Naive thymus-derived CD4-positive, alpha-beta T cell (primary cell): ENCODE data around the gene PTOV1. TPM values are rescaled to one million over a fixed set of nuclear protein-coding genes. Genes with fewer than 3 reads are reported as not detected.

Experiments
- ATAC-seq: fragments of 150-1000 bp; cut with Tn5 transposase; 2 replicates; pipeline ENCODE4 v1.10.0; 2021; ENCODE audit warnings: mild to moderate bottlenecking, moderate library complexity
- CTCF ChIA-PET: fragments of 350-600 bp; sonication (Branson Sonifier 250); formaldehyde crosslinking; loops from one replicate; lab custom pipeline; 2021; ENCODE audit warnings: antibody characterized with exemption; lab: Charles Lee
- POLR2A ChIA-PET: fragments of 350-600 bp; sonication (Branson Sonifier 250); formaldehyde crosslinking; loops from one replicate; lab custom pipeline; 2021; ENCODE audit warnings: antibody characterized with exemption, inconsistent platforms; lab: Charles Lee
- DNase-seq, 9 donors: peaks; one replicate each; pipeline versions ENCODE4 v3.0.0 to v3.0.0-alpha.2; 2020 to 2022; ENCODE audit warnings: mixed read lengths in 1 of 9
- H3K27ac ChIP-seq: one replicate; pipeline ENCODE4 v1.7.0; 2013; ENCODE audit warnings: mild to moderate bottlenecking, low read depth, low read length, moderate library complexity
- H3K27me3 ChIP-seq, 2 donors: one replicate each; pipeline ENCODE4 v1.7.0; 2013; ENCODE audit warnings: low read length in 2 of 2, mild to moderate bottlenecking in 2 of 2, moderate library complexity in 2 of 2; ENCODE audit not compliant: control insufficient read depth in 2 of 2, insufficient read depth in 2 of 2
- H3K36me3 ChIP-seq, 3 experiments: 1 replicate in 2 of 3; 2 replicates in 1 of 3; pipeline ENCODE4 v1.7.0; 2013; ENCODE audit warnings: low read length in 3 of 3, mild to moderate bottlenecking in 3 of 3, moderate library complexity in 1 of 3; ENCODE audit not compliant: insufficient read depth in 3 of 3, control insufficient read depth in 2 of 3
- H3K4me1 ChIP-seq, 2 donors: one replicate each; pipeline ENCODE4 v1.7.0; 2013; ENCODE audit warnings: low read length in 2 of 2, mild to moderate bottlenecking in 2 of 2, moderate library complexity in 1 of 2; ENCODE audit not compliant: control insufficient read depth in 2 of 2, insufficient read depth in 2 of 2
- H3K4me3 ChIP-seq: 2 replicates; pipeline ENCODE4 v1.7.0; 2013; ENCODE audit warnings: mild to moderate bottlenecking, low read length
- H3K9me3 ChIP-seq, 3 experiments: 1 replicate in 2 of 3; 2 replicates in 1 of 3; pipeline ENCODE4 v1.7.0; 2013; ENCODE audit warnings: low read length in 3 of 3; ENCODE audit not compliant: control insufficient read depth in 2 of 3
- H3K27ac Mint-ChIP-seq, 9 donors: one replicate each; pipeline ENCODE4 v1.8.0; 2020 to 2022; ENCODE audit warnings: mixed read lengths in 9 of 9, mild to moderate bottlenecking in 8 of 9, moderate library complexity in 5 of 9, inconsistent platforms in 2 of 9
- H3K27me3 Mint-ChIP-seq, 5 donors: one replicate each; pipeline ENCODE4 v1.8.0; 2021 to 2022; ENCODE audit warnings: mixed read lengths in 5 of 5, mild to moderate bottlenecking in 1 of 5
- H3K36me3 Mint-ChIP-seq, 5 donors: one replicate each; pipeline ENCODE4 v1.8.0; 2020 to 2022; ENCODE audit warnings: mixed read lengths in 5 of 5, mild to moderate bottlenecking in 3 of 5, inconsistent platforms in 1 of 5
- H3K4me1 Mint-ChIP-seq, 7 donors: one replicate each; pipeline ENCODE4 v1.8.0; 2020 to 2022; ENCODE audit warnings: mixed read lengths in 7 of 7, mild to moderate bottlenecking in 3 of 7, inconsistent platforms in 1 of 7
- H3K4me3 Mint-ChIP-seq, 10 donors: one replicate each; pipeline ENCODE4 v1.8.0; 2020 to 2022; ENCODE audit warnings: mild to moderate bottlenecking in 10 of 10, mixed read lengths in 10 of 10, moderate library complexity in 6 of 10, inconsistent platforms in 2 of 10
- H3K9me3 Mint-ChIP-seq, 11 donors: one replicate each; pipeline ENCODE4 v1.8.0; 2020 to 2022; ENCODE audit warnings: mixed read lengths in 11 of 11, mild to moderate bottlenecking in 4 of 11, inconsistent platforms in 1 of 11, moderate library complexity in 1 of 11
- intact Hi-C, 2 donors: fragments of 100-400 bp; cut with micrococcal nuclease; formaldehyde crosslinking; loops; one replicate each; pipeline ENCODE4 v1.15.1; 2023
- polyA plus RNA-seq, 2 donors: library from polyadenylated mRNA; unstranded; fragments of 300-500 nt; fragmentation: Illumina TruSeq; gene quantifications; one replicate each; pipeline ENCODE4 v1.2.3, GENCODE V29; 2021
- total RNA-seq, 6 experiments: library from RNA in 5 of 6; stranded (reverse) in 5 of 6; gene quantifications; 1 replicate in 5 of 6; 2 replicates in 1 of 6; pipeline ENCODE4 v1.2.3 and lab custom pipeline; 2021 to 2026

PTOV1 gene
- total and polyA plus RNA-seq, 7 experiments from 2014 or later = 49.0 to 170 (median 150) TPM

DNA sequence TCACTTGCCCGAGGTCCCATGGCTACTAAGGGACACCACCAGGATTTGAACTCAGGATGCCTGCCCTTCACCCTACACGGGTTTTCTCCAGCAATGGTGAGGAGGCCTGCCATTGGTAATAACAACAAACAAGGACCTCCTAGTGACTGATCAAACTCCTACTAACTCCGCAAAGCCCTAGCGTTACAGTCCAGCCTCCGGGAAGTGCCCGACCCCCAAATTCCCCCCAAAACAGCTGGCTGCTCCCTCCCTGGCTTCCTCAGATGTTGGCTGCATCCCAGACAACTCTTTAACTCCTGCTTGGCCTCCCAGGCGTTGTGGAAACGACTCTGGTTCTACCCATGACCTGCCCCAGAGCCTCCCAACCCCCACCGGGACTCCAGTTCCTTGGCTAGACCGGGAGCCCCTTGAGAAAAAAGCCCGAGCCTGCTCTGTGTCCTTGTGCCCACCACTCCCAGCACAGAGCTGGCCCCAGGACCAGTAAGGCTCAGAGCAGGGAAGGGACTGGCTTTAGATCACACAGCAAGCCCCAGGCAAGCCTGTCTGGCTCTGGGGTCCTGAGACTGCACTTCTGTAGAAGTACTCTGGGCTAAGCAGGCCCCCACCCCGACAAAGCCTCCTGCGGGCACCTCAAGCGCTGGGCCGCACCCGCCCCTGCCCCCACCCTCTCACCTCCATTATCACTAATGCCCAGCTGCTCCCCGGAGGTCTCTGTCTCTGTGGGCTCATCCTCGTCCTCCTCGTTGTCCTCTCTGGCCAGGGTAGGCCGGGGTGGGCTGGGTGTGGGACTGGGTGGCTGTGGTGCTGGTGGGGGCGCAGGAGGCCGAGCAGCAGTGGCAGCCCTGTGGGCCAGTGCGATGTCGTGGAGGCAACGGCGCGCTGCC lies 21.5 kb downstream of the PTOV1 start:
- CTCF ChIA-PET = no interaction called here
- Mint-ChIP-seq H3K36me3 (peaks cover 0 to 4% (median 0%) of the 10 kb centered on the region in 5 donors), H3K4me3 (peak overlapping the region in 5 of 10 donors; percentile 25 to 51 (median 42))

DNA sequence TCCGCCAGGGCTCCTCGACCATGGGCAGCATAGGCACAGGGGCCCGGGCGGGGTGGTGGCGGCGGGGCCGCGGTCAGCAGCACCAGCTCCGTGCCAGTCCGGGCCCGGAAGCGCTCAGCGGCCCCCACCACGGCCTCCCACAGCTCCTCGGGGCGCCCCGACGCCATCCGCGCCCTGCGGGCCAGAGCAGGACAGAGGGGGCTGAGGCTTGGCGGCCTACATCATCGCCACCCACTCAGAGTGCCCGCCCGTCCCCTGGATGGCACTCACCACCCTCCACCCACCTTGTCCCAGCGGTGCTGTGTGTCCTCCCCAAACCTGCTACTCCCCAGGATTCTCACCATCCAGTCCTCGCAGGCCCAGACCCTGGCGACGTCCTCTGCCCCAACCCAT lies 22.2 kb downstream of the PTOV1 start:
- no peak for DNase-seq
- Mint-ChIP-seq H3K27me3 (no peaks in the 10 kb centered on the region), H3K27ac (no peak overlapping the region), H3K36me3 (peaks cover 0 to 6% (median 0%) of the 10 kb centered on the region in 5 donors), H3K4me1 (peaks cover 22 to 42% (median 29%) of the 10 kb centered on the region in 7 donors), H3K4me3 (peak overlapping the region in 1 of 10 donors; percentile 21), H3K9me3 (peaks cover 0 to 1% (median 0%) of the 10 kb centered on the region in 11 donors)
- no peaks in the 10 kb centered on the region for H3K9me3 ChIP-seq
- intact Hi-C loops = loop anchor here (10.0 kb wide), 2 partner anchors 1148 to 1238 kb away; partner anchors contain the start of gene DBP (in 1 of the 2)
- H3K4me1 ChIP-seq = peaks cover 21 to 30% of the 10 kb centered on the region in 2 donors
- no peak for ATAC-seq
- POLR2A ChIA-PET = no interaction called here
- peaks cover 0 to 5% (median 0%) of the 10 kb centered on the region in 3 experiments for H3K36me3 ChIP-seq
- no peak overlapping the region for H3K27ac ChIP-seq
- H3K4me3 ChIP-seq = no peak overlapping the region
- H3K27me3 ChIP-seq = no peaks in the 10 kb centered on the region
- CTCF ChIA-PET = no interaction called here

More for the DNA sequence above, 21.5 kb downstream of the PTOV1 start:
- intact Hi-C loops = loop anchor here (10.0 kb wide), 2 partner anchors 1148 to 1238 kb away; partner anchors contain the start of gene DBP (in 1 of the 2)
- no peak overlapping the region for H3K27ac ChIP-seq
- no peaks in the 10 kb centered on the region for H3K9me3 ChIP-seq
- peaks cover 23 to 43% (median 30%) of the 10 kb centered on the region in 7 donors for H3K4me1 Mint-ChIP-seq
- H3K36me3 ChIP-seq = peaks cover 0 to 5% (median 0%) of the 10 kb centered on the region in 3 experiments
- POLR2A ChIA-PET = no interaction called here
- H3K27me3 ChIP-seq = no peaks in the 10 kb centered on the region
- H3K27ac Mint-ChIP-seq = peak overlapping the region in 3 of 9 donors; percentile 21 to 74 (median 51)
- H3K9me3 Mint-ChIP-seq = peaks cover 0 to 3% (median 0%) of the 10 kb centered on the region in 11 donors
- no peaks in the 10 kb centered on the region for H3K27me3 Mint-ChIP-seq
- H3K4me3 ChIP-seq = no peak overlapping the region
- ATAC-seq (no peak), DNase-seq (no peak)
- peaks cover 21 to 34% of the 10 kb centered on the region in 2 donors for H3K4me1 ChIP-seq

DNA sequence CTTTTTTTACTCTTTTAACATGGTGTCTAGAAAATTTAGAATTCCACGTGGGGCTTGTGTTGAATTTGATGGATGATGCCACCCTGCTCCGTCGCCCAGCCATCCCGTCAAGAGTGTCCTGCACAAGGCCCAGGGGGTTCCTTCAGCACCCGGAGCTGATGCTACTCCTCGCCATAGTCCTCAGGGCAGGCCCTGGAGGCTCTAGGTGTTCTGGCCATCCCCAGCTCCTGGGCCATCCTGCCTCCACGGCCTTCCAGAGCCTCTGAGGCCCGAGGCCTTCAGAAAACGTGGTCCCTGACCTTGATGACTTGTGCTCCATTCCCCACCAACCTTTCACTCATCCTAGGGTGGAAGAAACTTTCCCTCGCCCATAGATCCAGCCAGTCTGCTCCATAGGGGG lies 22.9 kb downstream of the PTOV1 start:
- Mint-ChIP-seq H3K9me3 (peaks cover 0 to 1% (median 0%) of the 10 kb centered on the region in 11 donors), H3K36me3 (peaks cover 0 to 8% (median under 1%) of the 10 kb centered on the region in 5 donors), H3K4me3 (no peak overlapping the region), H3K27me3 (no peaks in the 10 kb centered on the region), H3K27ac (peak overlapping the region in 1 of 9 donors; percentile 59), H3K4me1 (peaks cover 27 to 43% (median 36%) of the 10 kb centered on the region in 7 donors)
- Histone ChIP-seq H3K9me3 (no peaks in the 10 kb centered on the region), H3K36me3 (peaks cover 0 to 7% (median 0%) of the 10 kb centered on the region in 3 experiments), H3K27me3 (no peaks in the 10 kb centered on the region), H3K27ac (no peak overlapping the region), H3K4me3 (no peak overlapping the region), H3K4me1 (peaks cover 21 to 30% of the 10 kb centered on the region in 2 donors)
- POLR2A ChIA-PET = interaction anchor here (2.7 kb wide), 1 partner anchor 55 kb away, joined by 8 read pairs; the partner anchor contains the start of gene MED25
- intact Hi-C loops = loop anchor here (10.0 kb wide), 2 partner anchors 1149 to 1239 kb away; partner anchors contain the start of gene DBP (in 1 of the 2)
- CTCF ChIA-PET = no interaction called here
- ATAC-seq (no peak), DNase-seq (no peak)

DNA sequence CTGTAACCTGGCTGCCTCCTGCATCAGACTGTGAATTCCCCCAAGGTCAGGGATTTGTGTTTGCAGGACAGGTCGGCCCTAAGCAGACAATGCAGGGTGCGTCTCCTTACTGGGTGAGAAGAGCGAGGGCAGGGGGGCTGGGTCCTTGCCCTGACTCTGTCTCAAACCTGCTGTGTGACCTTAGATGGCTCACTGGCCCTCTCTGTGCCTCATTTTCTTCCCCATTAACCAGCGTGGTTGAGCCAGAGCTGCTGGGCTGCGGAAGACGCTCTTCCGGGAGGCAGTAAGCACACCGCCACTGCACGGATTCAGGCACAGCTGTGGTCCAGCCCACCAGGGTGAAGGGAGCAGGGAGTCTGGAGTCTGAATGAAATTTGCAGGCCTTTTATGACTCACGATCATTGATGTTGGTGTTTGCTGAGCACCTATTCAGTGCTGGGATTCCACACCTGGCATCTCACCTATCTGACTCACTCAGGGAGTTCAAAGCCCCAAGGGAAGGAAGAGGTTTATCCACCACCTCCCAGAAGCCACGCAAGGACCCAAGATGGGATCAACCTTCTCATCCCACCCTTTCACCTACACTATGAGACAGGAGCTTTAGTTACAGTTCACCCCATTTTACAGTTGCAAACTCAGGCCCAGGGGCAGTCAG lies 23.7 kb downstream of the PTOV1 start:
- DNase-seq (no peak), ATAC-seq (no peak)
- H3K9me3 ChIP-seq = no peaks in the 10 kb centered on the region
- no peak overlapping the region for H3K27ac ChIP-seq
- POLR2A ChIA-PET = interaction anchor here (1.0 to 3.7 kb wide), 6 partner anchors 7 to 975 kb away, joined by 3 to 47 read pairs (median 13); partner anchors contain the start of genes MED25, PNKP and PTOV1
- peak overlapping the region in 6 of 9 donors; percentile 21 to 90 (median 70) for H3K27ac Mint-ChIP-seq
- H3K9me3 Mint-ChIP-seq = peaks cover 0 to 1% (median 0%) of the 10 kb centered on the region in 11 donors
- peak overlapping the region in 1 of 10 donors; percentile 59 for H3K4me3 Mint-ChIP-seq
- H3K4me1 ChIP-seq = peaks cover 19 to 30% of the 10 kb centered on the region in 2 donors
- peaks cover 33 to 50% (median 39%) of the 10 kb centered on the region in 7 donors for H3K4me1 Mint-ChIP-seq
- H3K27me3 Mint-ChIP-seq = no peaks in the 10 kb centered on the region
- H3K36me3 ChIP-seq = peaks cover 0 to 13% (median 0%) of the 10 kb centered on the region in 3 experiments
- CTCF ChIA-PET = no interaction called here
- intact Hi-C loops = loop anchor here (5.0 to 10.0 kb wide), 5 partner anchors 282 to 1252 kb away; partner anchors contain the start of genes DBP (in 1 of the 2) and PRR12 (in 1 of the 2)
- H3K36me3 Mint-ChIP-seq = peaks cover 0 to 12% (median 5%) of the 10 kb centered on the region in 5 donors
- H3K27me3 ChIP-seq = no peaks in the 10 kb centered on the region
- H3K4me3 ChIP-seq = no peak overlapping the region

GRCh38 chr19:49875177-49875576 lies 24.2 kb downstream of the PTOV1 start:
- POLR2A ChIA-PET = interaction anchor here (0.8 to 3.7 kb wide), 9 partner anchors 7 to 975 kb away, joined by 3 to 47 read pairs (median 18); partner anchors contain the start of genes ATF5, FUZ, MED25 and NUP62
- Histone ChIP-seq H3K27ac (peak overlapping the region; percentile 97), H3K36me3 (peaks cover 0 to 16% (median 2%) of the 10 kb centered on the region in 3 experiments), H3K27me3 (no peaks in the 10 kb centered on the region), H3K9me3 (no peaks in the 10 kb centered on the region), H3K4me1 (peaks cover 17 to 28% of the 10 kb centered on the region in 2 donors), H3K4me3 (no peak overlapping the region)
- ATAC-seq = no peak
- no peak for DNase-seq
- Mint-ChIP-seq H3K27ac (peak overlapping the region in 6 of 9 donors; percentile 21 to 85 (median 70)), H3K4me1 (peaks cover 32 to 48% (median 38%) of the 10 kb centered on the region in 7 donors), H3K27me3 (no peaks in the 10 kb centered on the region), H3K9me3 (peaks cover 0 to 1% (median 0%) of the 10 kb centered on the region in 11 donors), H3K36me3 (peaks cover 0 to 12% (median 5%) of the 10 kb centered on the region in 5 donors), H3K4me3 (no peak overlapping the region)
- intact Hi-C loops = loop anchor here (5.0 to 10.0 kb wide), 5 partner anchors 283 to 1253 kb away; partner anchors contain the start of genes DBP (in 1 of the 2) and PRR12 (in 1 of the 2)
- CTCF ChIA-PET = no interaction called here
